ENCODE results near the gene PCGF2.
A peak's percentile ranks its signal among the peaks of the same experiment; 100 is the strongest.

Gene PCGF2

DNA sequence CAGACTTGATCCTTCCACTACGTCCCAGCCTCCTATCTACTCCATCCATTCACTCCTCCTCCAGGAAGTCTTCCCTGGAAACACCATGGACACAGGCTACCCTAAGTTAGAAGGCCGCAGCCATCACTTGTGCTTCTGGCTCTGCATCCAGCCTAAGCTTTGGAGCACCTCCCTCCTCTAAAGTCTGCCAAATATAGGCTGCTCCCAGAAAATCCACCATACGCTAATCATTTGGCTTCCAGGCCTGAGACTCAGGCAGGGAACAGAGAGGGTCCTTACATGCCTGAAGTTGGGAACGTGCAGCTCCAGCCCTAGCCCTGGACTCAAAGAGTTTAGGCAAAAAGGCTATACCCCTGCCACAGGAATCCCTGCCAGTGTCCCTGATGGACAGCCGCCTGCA lies 6.7 kb downstream of the PCGF2 start:
- no peak for DNase-seq (ENCODE audit: extremely low read depth, low read depth)
- TF ChIP-seq, protein P1, sequence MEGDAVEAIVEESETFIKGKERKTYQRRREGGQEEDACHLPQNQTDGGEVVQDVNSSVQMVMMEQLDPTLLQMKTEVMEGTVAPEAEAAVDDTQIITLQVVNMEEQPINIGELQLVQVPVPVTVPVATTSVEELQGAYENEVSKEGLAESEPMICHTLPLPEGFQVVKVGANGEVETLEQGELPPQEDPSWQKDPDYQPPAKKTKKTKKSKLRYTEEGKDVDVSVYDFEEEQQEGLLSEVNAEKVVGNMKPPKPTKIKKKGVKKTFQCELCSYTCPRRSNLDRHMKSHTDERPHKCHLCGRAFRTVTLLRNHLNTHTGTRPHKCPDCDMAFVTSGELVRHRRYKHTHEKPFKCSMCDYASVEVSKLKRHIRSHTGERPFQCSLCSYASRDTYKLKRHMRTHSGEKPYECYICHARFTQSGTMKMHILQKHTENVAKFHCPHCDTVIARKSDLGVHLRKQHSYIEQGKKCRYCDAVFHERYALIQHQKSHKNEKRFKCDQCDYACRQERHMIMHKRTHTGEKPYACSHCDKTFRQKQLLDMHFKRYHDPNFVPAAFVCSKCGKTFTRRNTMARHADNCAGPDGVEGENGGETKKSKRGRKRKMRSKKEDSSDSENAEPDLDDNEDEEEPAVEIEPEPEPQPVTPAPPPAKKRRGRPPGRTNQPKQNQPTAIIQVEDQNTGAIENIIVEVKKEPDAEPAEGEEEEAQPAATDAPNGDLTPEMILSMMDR (IDR thresholded peaks at IDR 0.05; ENCODE audit: low read depth, low read length): no peak

DNA sequence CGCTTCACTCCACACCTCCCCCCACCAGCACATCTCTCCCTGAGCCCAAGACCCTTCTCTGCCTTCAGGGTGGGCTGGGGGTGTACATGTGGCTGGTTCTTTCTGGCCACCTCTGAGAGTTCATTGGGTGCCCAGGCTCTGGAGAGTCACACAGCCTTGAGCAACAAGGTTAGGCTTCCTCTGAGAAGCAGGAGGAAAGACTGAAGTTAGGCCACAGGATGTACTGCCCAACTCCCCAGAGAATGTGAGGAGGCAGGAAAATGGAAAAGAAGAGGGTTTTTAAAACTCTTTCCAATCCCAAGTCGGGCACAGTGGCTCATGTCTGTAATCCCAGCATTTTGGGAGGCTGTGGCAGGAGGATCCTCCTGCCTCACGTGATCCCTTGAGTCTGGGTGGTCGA lies 7.3 kb downstream of the PCGF2 start:
- TF ChIP-seq, protein P1 (IDR thresholded peaks at IDR 0.05; ENCODE audit: low read depth, low read length): no peak
- DNase-seq (ENCODE audit: extremely low read depth, low read depth): no peak

DNA sequence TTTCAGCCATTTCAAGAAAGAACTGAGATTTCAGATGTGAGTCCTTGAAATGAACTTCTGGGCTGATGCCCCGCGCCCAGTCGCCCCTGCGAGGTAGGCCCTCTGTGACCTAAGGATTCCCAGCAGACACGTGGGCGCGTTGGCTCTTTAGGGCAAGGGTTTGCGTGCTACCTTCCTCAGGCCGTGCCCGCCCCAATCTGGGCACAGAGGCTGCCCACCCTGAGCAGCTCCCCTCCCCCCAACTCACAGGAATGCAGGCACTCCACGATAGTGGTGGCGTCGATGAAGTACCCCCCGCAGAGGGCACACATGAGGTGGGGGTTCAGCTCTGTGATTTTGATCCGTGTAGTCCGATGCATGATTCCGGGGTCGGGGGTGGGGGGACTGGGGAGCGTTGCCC lies 8.1 kb downstream of the PCGF2 start:
- TF ChIP-seq, protein P1 (IDR thresholded peaks at IDR 0.05; ENCODE audit: low read depth, low read length): no peak
- no peak for DNase-seq (ENCODE audit: extremely low read depth, low read depth)

DNA sequence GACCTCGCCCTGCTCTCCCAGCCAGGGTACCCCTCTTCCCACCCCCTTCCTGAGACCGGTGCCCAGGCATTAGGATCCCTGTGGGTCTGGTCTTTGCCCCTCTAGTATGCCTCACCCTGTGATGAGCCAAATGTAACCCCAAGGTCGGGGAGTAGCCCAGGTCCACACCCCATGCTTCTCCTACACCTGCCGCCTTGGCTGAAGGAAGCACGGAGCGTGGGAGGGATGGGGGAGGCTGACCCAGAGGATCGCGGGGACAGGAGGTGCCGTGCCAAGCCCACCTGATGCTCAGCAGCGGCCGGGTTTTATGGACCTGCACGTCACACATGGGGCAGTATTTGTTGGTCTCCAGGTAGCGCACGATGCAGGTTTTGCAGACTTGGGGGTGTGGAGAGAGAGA lies 8.8 kb downstream of the PCGF2 start:
- no peak for DNase-seq (ENCODE audit: extremely low read depth, low read depth)
- TF ChIP-seq, protein P1 (IDR thresholded peaks at IDR 0.05; ENCODE audit: low read depth, low read length): no peak

DNA sequence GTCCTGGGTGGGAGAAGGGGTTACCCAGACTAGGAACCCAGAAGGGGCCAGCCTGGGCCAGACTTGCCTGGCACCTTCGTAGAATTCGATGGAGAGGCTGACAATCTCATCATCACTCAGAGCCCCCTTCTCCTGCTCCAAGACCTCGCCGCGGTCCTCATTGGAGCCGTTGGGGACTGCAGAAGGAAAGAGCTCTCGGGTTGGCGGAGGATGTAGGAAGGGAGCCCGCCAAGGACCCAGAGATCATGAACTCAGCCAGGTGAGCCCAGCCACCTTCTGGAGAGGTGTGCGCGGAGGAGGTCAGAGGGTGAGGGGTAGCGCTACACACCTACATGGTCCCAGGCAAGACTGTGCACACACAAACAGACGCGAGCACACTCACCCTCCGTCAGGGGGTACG lies 9.4 kb downstream of the PCGF2 start:
- TF ChIP-seq, protein P1 (IDR thresholded peaks at IDR 0.05; ENCODE audit: low read depth, low read length): no peak

DNA sequence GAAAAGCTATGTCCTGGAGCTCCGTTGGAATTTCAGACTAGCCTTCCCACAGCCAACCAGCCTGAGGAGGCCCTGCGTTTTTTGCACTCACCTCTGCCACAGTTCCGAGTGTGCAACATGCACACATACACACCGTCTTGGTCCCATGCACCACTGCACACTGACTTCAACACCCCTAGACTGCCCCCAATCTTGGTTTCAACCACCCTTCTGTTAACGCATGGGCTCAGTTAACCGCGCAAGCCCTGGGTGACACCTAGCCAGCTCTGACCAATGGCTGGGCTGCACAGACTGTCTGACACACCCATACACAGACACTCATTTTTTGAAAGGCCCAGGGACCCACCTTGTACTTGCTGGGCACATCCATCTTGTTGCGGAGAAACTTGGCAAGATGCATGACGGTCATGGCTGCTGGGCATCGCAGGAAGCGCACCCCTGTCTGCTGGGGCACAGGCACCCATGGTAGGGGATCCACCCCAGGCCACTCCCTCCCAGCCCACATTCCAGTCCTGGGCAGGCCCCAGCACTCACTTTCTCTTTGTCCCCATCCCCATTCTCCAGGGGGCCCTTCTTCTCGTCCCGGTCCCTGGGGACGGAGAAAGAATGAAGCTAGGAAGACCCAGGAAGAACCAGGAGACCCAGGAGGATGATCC lies 10.0 kb downstream of the PCGF2 start:
- DNase-seq (ENCODE audit: extremely low read depth, low read depth): no peak
- TF ChIP-seq, protein P1 (IDR thresholded peaks at IDR 0.05; ENCODE audit: low read depth, low read length): no peak

More for the DNA sequence above, 9.4 kb downstream of the PCGF2 start:
- DNase-seq (ENCODE audit: extremely low read depth, low read depth): no peak

DNA sequence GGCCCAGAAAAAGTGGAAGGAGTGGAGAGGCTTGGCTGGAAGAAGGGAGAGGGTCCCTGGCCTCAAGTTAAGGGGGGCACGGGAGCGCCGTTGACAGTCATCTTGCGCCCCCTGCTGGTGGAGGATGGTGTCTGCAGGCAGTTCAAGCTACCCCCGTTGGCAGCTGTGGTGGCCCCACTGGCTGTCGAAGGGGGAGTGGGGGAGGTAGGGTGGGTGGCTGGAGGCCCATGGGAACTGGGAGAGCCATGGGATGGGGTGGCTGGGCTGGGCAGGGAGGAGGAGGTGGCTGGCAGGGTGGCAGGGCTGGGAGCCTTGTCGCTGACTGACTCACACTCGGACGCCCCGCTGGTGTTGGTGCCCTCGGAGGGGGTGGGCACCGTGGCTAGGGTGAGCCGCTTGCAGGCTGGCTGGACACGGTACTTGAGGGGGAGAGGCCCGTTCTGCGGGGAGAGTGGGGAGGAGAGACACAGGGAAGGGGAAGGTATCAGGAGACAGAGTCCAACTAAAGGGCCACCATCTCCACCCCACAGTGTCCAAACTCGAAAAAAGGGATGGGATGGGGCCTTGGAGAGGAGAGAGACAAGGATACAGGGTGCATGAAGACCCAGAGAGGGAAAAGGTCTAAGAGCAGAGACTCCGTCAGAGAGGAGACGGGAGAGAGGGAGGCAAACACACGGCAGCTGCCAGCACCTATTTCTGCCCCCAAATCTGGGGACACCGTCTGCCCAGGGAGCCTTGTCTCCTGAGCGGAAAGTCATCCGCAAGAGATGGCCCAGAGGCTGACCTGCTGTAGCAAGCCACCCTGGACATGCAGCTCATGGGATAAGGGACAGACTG lies 12.8 kb downstream of the PCGF2 start:
- TF ChIP-seq, protein P1 (IDR thresholded peaks at IDR 0.05; ENCODE audit: low read depth, low read length): peak; percentile 91
- no peak for DNase-seq (ENCODE audit: extremely low read depth, low read depth)

Data from AG09319 (cell line).